Prostate gland (tissue), 2 donors: ENCODE data around the gene TMEM185B.

ENCODE experiments used
- POLR2A ChIP-seq: fragments of 450-650 bp; IDR thresholded peaks from one replicate; pipeline ENCODE4 v1.6.1; 2016; ENCODE audit warnings: antibody characterized with exemption, mild to moderate bottlenecking
- POLR2AphosphoS5 ChIP-seq: sonication (generic); formaldehyde crosslinking; IDR thresholded peaks from one replicate; pipeline ENCODE4 v1.6.1; 2017; ENCODE audit warnings: antibody characterized with exemption
- TF ChIP-seq, protein P1 (sequence below), 4 experiments: fragments of 200-600 bp in 2 of 4; fragments of 450-650 bp in 2 of 4; sonication (generic) in 2 of 4; IDR thresholded peaks; 1 replicate in 3 of 4; 2 replicates in 1 of 4; pipeline ENCODE4 v1.5.1; 2016 to 2019; ENCODE audit warnings: antibody characterized with exemption in 4 of 4, mild to moderate bottlenecking in 2 of 4, moderate library complexity in 2 of 4

DNA sequence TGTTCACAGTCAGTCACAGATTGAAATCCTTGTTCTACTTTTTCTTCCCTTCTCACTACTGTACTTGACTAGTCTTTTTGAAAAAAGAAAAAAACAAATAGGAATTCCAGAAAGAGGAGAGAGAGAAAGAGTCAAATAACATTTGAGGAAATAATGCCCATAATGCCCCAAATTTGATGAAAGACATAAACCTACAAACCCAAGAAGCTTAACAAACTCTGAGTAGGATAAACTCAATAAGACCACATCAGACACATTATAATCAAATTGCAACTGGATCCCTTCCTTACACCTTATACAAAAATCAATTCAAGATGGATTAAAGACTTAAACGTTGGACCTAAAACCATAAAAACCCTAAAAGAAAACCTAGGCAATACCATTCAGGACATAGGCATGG, 30.9 kb downstream of the TMEM185B start:
- TF ChIP-seq, protein P1, sequence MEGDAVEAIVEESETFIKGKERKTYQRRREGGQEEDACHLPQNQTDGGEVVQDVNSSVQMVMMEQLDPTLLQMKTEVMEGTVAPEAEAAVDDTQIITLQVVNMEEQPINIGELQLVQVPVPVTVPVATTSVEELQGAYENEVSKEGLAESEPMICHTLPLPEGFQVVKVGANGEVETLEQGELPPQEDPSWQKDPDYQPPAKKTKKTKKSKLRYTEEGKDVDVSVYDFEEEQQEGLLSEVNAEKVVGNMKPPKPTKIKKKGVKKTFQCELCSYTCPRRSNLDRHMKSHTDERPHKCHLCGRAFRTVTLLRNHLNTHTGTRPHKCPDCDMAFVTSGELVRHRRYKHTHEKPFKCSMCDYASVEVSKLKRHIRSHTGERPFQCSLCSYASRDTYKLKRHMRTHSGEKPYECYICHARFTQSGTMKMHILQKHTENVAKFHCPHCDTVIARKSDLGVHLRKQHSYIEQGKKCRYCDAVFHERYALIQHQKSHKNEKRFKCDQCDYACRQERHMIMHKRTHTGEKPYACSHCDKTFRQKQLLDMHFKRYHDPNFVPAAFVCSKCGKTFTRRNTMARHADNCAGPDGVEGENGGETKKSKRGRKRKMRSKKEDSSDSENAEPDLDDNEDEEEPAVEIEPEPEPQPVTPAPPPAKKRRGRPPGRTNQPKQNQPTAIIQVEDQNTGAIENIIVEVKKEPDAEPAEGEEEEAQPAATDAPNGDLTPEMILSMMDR (IDR thresholded peaks at IDR 0.05) = no peak
- no peak for TF ChIP-seq POLR2A
- no peak for TF ChIP-seq POLR2AphosphoS5
